Heart left ventricle (tissue), 16 donors: ENCODE data around the gene ABTB1. TPM values are rescaled to one million over a fixed set of nuclear protein-coding genes. Genes with fewer than 3 reads are reported as not detected.
A peak's percentile ranks its signal among the peaks of the same experiment; 100 is the strongest.

Experiments used
- ATAC-seq, 4 donors: fragments of 200-7000 bp; cut with Tn5 transposase; one replicate each; pipeline ENCODE4 v1.9.1; 2020 to 2022; ENCODE audit warnings: moderate library complexity in 4 of 4, mild to moderate bottlenecking in 3 of 4, moderate number of reproducible peaks in 1 of 4
- DNase-seq, 5 donors: peaks; one replicate each; pipeline ENCODE4 v3.0.0-alpha.2; 2020
- H3K27ac ChIP-seq, 12 donors: fragments of 200-600 bp; sonication (generic) in 4 of 12; one replicate each; pipeline versions ENCODE4 v1.5.0 to v1.8.0; 2016 to 2022; ENCODE audit warnings: mild to moderate bottlenecking in 2 of 12
- H3K27me3 ChIP-seq, 9 donors: fragments of 200-600 bp; sonication (generic) in 2 of 9; one replicate each; pipeline versions ENCODE4 v1.5.1 to v1.8.0; 2016 to 2022; ENCODE audit warnings: mild to moderate bottlenecking in 3 of 9
- H3K36me3 ChIP-seq, 9 donors: fragments of 200-600 bp; sonication (generic) in 2 of 9; one replicate each; pipeline versions ENCODE4 v1.5.0 to v1.8.0; 2018 to 2022; ENCODE audit warnings: mild to moderate bottlenecking in 2 of 9
- H3K4me1 ChIP-seq, 12 donors: fragments of 200-600 bp; sonication (generic) in 4 of 12; one replicate each; pipeline versions ENCODE4 v1.5.0 to v1.8.0; 2016 to 2022; ENCODE audit warnings: mild to moderate bottlenecking in 3 of 12
- H3K4me3 ChIP-seq, 12 donors: fragments of 200-600 bp; sonication (generic) in 4 of 12; one replicate each; pipeline versions ENCODE4 v1.5.0 to v1.8.0; 2017 to 2022; ENCODE audit warnings: mild to moderate bottlenecking in 9 of 12, moderate library complexity in 4 of 12
- H3K9me3 ChIP-seq, 12 donors: fragments of 200-600 bp; sonication (generic) in 4 of 12; one replicate each; pipeline versions ENCODE4 v1.5.0 to v1.8.0; 2016 to 2022; ENCODE audit warnings: mild to moderate bottlenecking in 1 of 12
- CTCF ChIP-seq, 12 donors: fragments of 200-600 bp; sonication (generic) in 4 of 12; IDR thresholded peaks; one replicate each; pipeline versions ENCODE4 v1.5.0 to v1.8.0; 2018 to 2022; ENCODE audit warnings: antibody characterized with exemption in 12 of 12, mild to moderate bottlenecking in 5 of 12
- POLR2A ChIP-seq, 2 donors: fragments of 450-650 bp; IDR thresholded peaks; one replicate each; pipeline ENCODE4 v1.6.1; 2017; ENCODE audit warnings: antibody characterized with exemption in 2 of 2, mild to moderate bottlenecking in 2 of 2, moderate library complexity in 2 of 2
- WGBS, 4 donors: extraction: QIAGEN DNeasy Blood & Tissue Kit in 2 of 4; methylation state at CpG; one replicate each; pipeline versions ENCODE4 v1.1.5 to v1.1.7; 2013 to 2018; 5-methylcytosine and 5-hydroxymethylcytosine counted together
- intact Hi-C, 10 donors: fragments of 100-400 bp; cut with DNase I; formaldehyde crosslinking; loops; one replicate each; pipeline versions ENCODE4 v1.11.1 to v1.14.2; 2022
- polyA plus RNA-seq, 2 donors: library from polyadenylated mRNA; stranded (reverse); fragments of 200-250 nt; gene quantifications; one replicate each; pipeline ENCODE4 v1.2.3, GENCODE V29; 2013
- total RNA-seq, 9 donors: library from RNA; depleted of rRNA in 2 of 9; stranded (reverse); fragments of >200 nt in 2 of 9; fragmentation: NEBNext Ultra II Directional in 3 of 9; extraction: Animal tissue kit (Norgen Biotek cat#: 25700) in 3 of 9; gene quantifications; one replicate each; pipeline versions ENCODE4 v1.1.0 to v1.2.4, GENCODE V29; 2016 to 2023
- donor health status: ischemic (EF 13 %, LVEDD 7.1; RV severe dilation, severe dysfunction).
- donor health status: healthy with polysubstance abuse.
- donor health status: DM: no; HTN: yes; CAD: no.
- donor health status: DM: no; HTN: no; CAD: no.
- donor health status: ischemic (EF 25% LVEDD 6.9; RV normal size, moderate dysfunction).
- donor health status: ischemic (EF 25% LVEDD 5.7; RV mildly dilated, moderate dysfunction).
- donor health status: healthy.
- donor health status: DM: yes; HTN: yes; CAD: no.
- donor health status: ischemic (EF 35%, LVEDD 5.7; RV mildly dilated, moderate dysfunction).
- donor health status: nonischemic (EF 11% LVEDD 7.7; RV severe dilation, severe dysfunction).
- donor health status: DM: yes; HTN: yes; CAD: no.
- donor health status: PGD.
- donor health status: ischemic (EF 29% LVEDD 5.4; RV normal size, mild dysfunction).
- donor health status: nonischemic (EF 23%, LVEDD 6.1; RV moderate dilation, normal function).

Gene ABTB1
- total and polyA plus RNA-seq, 11 donors = 15.4 to 39.3 (median 30.9) TPM

- peaks cover 17 to 89% (median 67%) of the 10 kb centered on the region in 12 donors for H3K4me1 ChIP-seq
- no peaks in the 10 kb centered on the region for H3K9me3 ChIP-seq
- H3K36me3 ChIP-seq = peaks cover 0 to 27% (median 22%) of the 10 kb centered on the region in 9 donors
- H3K4me3 ChIP-seq = peak overlapping the region in 5 of 12 donors; percentile 7 to 30 (median 19)
- H3K27ac ChIP-seq = peak overlapping the region; percentile 88 to 98 (median 93)
- no peak for TF ChIP-seq CTCF (IDR thresholded peaks at IDR 0.05)
- TF ChIP-seq POLR2A (IDR thresholded peaks at IDR 0.05) = no peak
- no peaks in the 10 kb centered on the region for H3K27me3 ChIP-seq
- DNase-seq (peak; percentile 87 to 93 (median 88)), ATAC-seq (peak; percentile 68 to 77 (median 74))
- intact Hi-C loops = loop anchor here in 7 of 10 donors (1.0 to 5.0 kb wide), 7 partner anchors 49 to 125 kb away; partner anchors contain the start of gene MGLL (in 3 of the 7)
- WGBS, 4 donors = 12 to 25% (median 20%) methylated on average over 15 to 16 of the region's 16 CpGs
Measured at GRCh38 chr3:127697551-127698240, 24.9 kb downstream of the ABTB1 start.

- WGBS, 4 donors = 41 to 63% (median 47%) methylated on average over 3 of the region's 3 CpGs
- H3K4me1 ChIP-seq = peaks cover 17 to 86% (median 71%) of the 10 kb centered on the region in 12 donors
- H3K36me3 ChIP-seq = peaks cover 0 to 21% (median 16%) of the 10 kb centered on the region in 9 donors
- TF ChIP-seq CTCF (IDR thresholded peaks at IDR 0.05) (no peak), POLR2A (IDR thresholded peaks at IDR 0.05) (no peak)
- H3K4me3 ChIP-seq = no peak overlapping the region
- no peaks in the 10 kb centered on the region for H3K27me3 ChIP-seq
- intact Hi-C loops = loop anchor here in 3 of 10 donors (2.0 to 5.0 kb wide), 3 partner anchors 49 to 124 kb away; partner anchors contain the start of gene MGLL (in 2 of the 3)
- ATAC-seq (peak in 1 of 4 donors; percentile 2), DNase-seq (peak in 2 of 5 donors; percentile 29 to 36)
- H3K27ac ChIP-seq = peak overlapping the region; percentile 88 to 98 (median 93)
- no peaks in the 10 kb centered on the region for H3K9me3 ChIP-seq
Measured at GRCh38 chr3:127698286-127698685, 25.5 kb downstream of the ABTB1 start.

GRCh38 chr3:127698691-127699415 is 26.1 kb downstream of the ABTB1 start:
- intact Hi-C loops = loop anchor here in 4 of 10 donors (1.0 to 5.0 kb wide), 4 partner anchors 38 to 123 kb away; partner anchors contain the start of gene MGLL (in 2 of the 4)
- no peak for ATAC-seq
- 53 to 67% (median 58%) methylated on average over 6 of the region's 6 CpGs for WGBS, 4 donors

More at GRCh38 chr3:127698691-127699415, 26.1 kb downstream of the ABTB1 start:
- peaks cover 0 to 15% (median 10%) of the 10 kb centered on the region in 9 donors for H3K36me3 ChIP-seq
- peak in 3 of 5 donors; percentile 37 to 64 (median 37) for DNase-seq
- H3K27ac ChIP-seq = peak overlapping the region; percentile 88 to 98 (median 93)
- H3K9me3 ChIP-seq = peaks cover 0 to 3% (median 0%) of the 10 kb centered on the region in 12 donors
- no peaks in the 10 kb centered on the region for H3K27me3 ChIP-seq
- H3K4me3 ChIP-seq = no peak overlapping the region
- TF ChIP-seq POLR2A (IDR thresholded peaks at IDR 0.05) = no peak
- TF ChIP-seq CTCF (IDR thresholded peaks at IDR 0.05) = no peak
- H3K4me1 ChIP-seq = peaks cover 17 to 88% (median 73%) of the 10 kb centered on the region in 12 donors
